HepG2 (cell line): ENCODE data around the gene NEURL4. TPM values are rescaled to one million over a fixed set of nuclear protein-coding genes. Genes with fewer than 3 reads are reported as not detected.
A peak's percentile ranks its signal among the peaks of the same experiment; 100 is the strongest.

ENCODE experiments used
- ATF6 ChIP-seq: sonication (generic); formaldehyde crosslinking; conservative IDR thresholded peaks from 2 replicates; pipeline ENCODE4 v1.4.0; 2020; ENCODE audit warnings: missing genetic modification reagents
- BRF2 ChIP-seq: sonication (generic); formaldehyde crosslinking; IDR thresholded peaks from 2 replicates; pipeline ENCODE4 v1.8.1; 2022; ENCODE audit warnings: mild to moderate bottlenecking, missing genetic modification reagents
- FOSL1 ChIP-seq: sonication (generic); formaldehyde crosslinking; IDR thresholded peaks from 2 replicates; pipeline ENCODE4 v1.9.0; 2021; ENCODE audit warnings: missing genetic modification reagents, borderline replicate concordance
- FOSL2 ChIP-seq: sonication (generic); formaldehyde crosslinking; IDR thresholded peaks from 2 replicates; pipeline ENCODE4 v1.4.0; 2020; ENCODE audit warnings: missing genetic modification reagents
- KDM4B ChIP-seq: sonication (generic); formaldehyde crosslinking; IDR thresholded peaks from 2 replicates; pipeline ENCODE4 v1.4.0; 2020; ENCODE audit warnings: missing genetic modification reagents
- MTA1 ChIP-seq: sonication (generic); formaldehyde crosslinking; IDR thresholded peaks from 2 replicates; pipeline ENCODE4 v1.4.0; 2020; ENCODE audit warnings: missing genetic modification reagents, mild to moderate bottlenecking, borderline replicate concordance
- NCOA2 ChIP-seq: sonication (generic); formaldehyde crosslinking; IDR thresholded peaks from 2 replicates; pipeline ENCODE4 v1.8.0; 2022; ENCODE audit warnings: inconsistent platforms
- NFKBIZ ChIP-seq: IDR thresholded peaks from 2 replicates; pipeline ENCODE4 v1.6.1; 2018; ENCODE audit warnings: missing genetic modification reagents, missing compliant biosample characterization
- NFRKB ChIP-seq: fragments of 450-650 bp; IDR thresholded peaks from 2 replicates; pipeline ENCODE4 v1.6.1; 2017
- REXO4 ChIP-seq: sonication (generic); formaldehyde crosslinking; IDR thresholded peaks from 2 replicates; pipeline ENCODE4 v1.8.0; 2022; ENCODE audit warnings: missing genetic modification reagents, mild to moderate bottlenecking, borderline replicate concordance
- SMARCC2 ChIP-seq: fragments of 450-650 bp; IDR thresholded peaks from 2 replicates; pipeline ENCODE4 v1.6.1; 2017; ENCODE audit warnings: antibody characterized with exemption, mild to moderate bottlenecking
- TP53 ChIP-seq: sonication (generic); formaldehyde crosslinking; conservative IDR thresholded peaks from 2 replicates; pipeline ENCODE4 v1.4.0; 2020; ENCODE audit warnings: missing genetic modification reagents
- WIZ ChIP-seq: sonication (generic); formaldehyde crosslinking; IDR thresholded peaks from 2 replicates; pipeline ENCODE4 v1.5.1; 2020; ENCODE audit warnings: mild to moderate bottlenecking, missing genetic modification reagents
- ZBTB10 ChIP-seq: sonication (generic); formaldehyde crosslinking; IDR thresholded peaks from 2 replicates; pipeline ENCODE4 v1.4.0; 2020; ENCODE audit warnings: missing genetic modification reagents, borderline replicate concordance
- ZBTB38 ChIP-seq: sonication (generic); formaldehyde crosslinking; IDR thresholded peaks from 2 replicates; pipeline ENCODE4 v1.5.1; 2020; ENCODE audit warnings: mild to moderate bottlenecking, missing genetic modification reagents
- ZC3H4 ChIP-seq: sonication (generic); formaldehyde crosslinking; IDR thresholded peaks from 2 replicates; pipeline ENCODE4 v1.4.0; 2020; ENCODE audit warnings: missing genetic modification reagents, borderline replicate concordance
- ZNF234 ChIP-seq: sonication (generic); formaldehyde crosslinking; conservative IDR thresholded peaks from 2 replicates; pipeline ENCODE4 v1.5.1; 2020; ENCODE audit warnings: mild to moderate bottlenecking, missing genetic modification reagents
- ZNF30 ChIP-seq: sonication (generic); formaldehyde crosslinking; IDR thresholded peaks from 2 replicates; pipeline ENCODE4 v1.5.0; 2020; ENCODE audit warnings: mild to moderate bottlenecking, missing genetic modification reagents
- ZNF460 ChIP-seq: sonication (generic); formaldehyde crosslinking; IDR thresholded peaks from 2 replicates; pipeline ENCODE4 v1.5.1; 2020; ENCODE audit warnings: missing genetic modification reagents, mild to moderate bottlenecking, borderline replicate concordance
- ZNF672 ChIP-seq: sonication (generic); formaldehyde crosslinking; IDR thresholded peaks from 2 replicates; pipeline ENCODE4 v1.8.1; 2022; ENCODE audit warnings: missing genetic modification reagents
- ZNF788 ChIP-seq: sonication (generic); formaldehyde crosslinking; IDR thresholded peaks from 2 replicates; pipeline ENCODE4 v1.5.0; 2020; ENCODE audit warnings: mild to moderate bottlenecking, missing genetic modification reagents, borderline replicate concordance
- polyA plus RNA-seq, 8 experiments: library from polyadenylated mRNA; depleted of rRNA in 3 of 8; stranded (reverse) in 7 of 8; unstranded in 1 of 8; fragments of >200 nt; fragmentation: Illumina TruSeq in 4 of 8; extraction: Trizol in 4 of 8; gene quantifications; 2 replicates each; pipeline versions ENCODE4 v1.2.1 to v1.2.3, GENCODE V29; 2011 to 2016; ENCODE audit warnings: low read depth in 4 of 8, missing spikeins in 1 of 8, mixed read lengths in 1 of 8; ENCODE audit not compliant: insufficient read depth in 1 of 8
- total RNA-seq, 5 experiments: library from RNA; depleted of rRNA; stranded (reverse); fragments of >200 nt; fragmentation: Illumina TruSeq; extraction: Trizol; gene quantifications; 2 replicates each; pipeline ENCODE4 v1.2.3, GENCODE V29; 2016; ENCODE audit warnings: low read depth in 1 of 5

The NEURL4 gene
- total and polyA plus RNA-seq, 2 of the 13 experiments (the other 11 are each of a cell fraction or from before 2014, with no cell fraction given) = 14.8 to 15.7 TPM

GRCh38 chr17:7351665-7352502 is 22.7 kb upstream of the NEURL4 start, which contains the start of gene KCTD11 (continued):
- TF ChIP-seq BRF2 (CRISPR knock-in tag) (no peak), MTA1 (CRISPR knock-in tag) (no peak), REXO4 (CRISPR knock-in tag) (no peak), WIZ (CRISPR knock-in tag) (no peak), ZNF788 (CRISPR knock-in tag) (peak; percentile 81; the same call in 1 of the 2 replicates), ZC3H4 (CRISPR knock-in tag) (no peak), ZNF234 (CRISPR knock-in tag) (no peak), ZNF672 (no peak), FOSL1 (CRISPR knock-in tag) (no peak), FOSL2 (peak; percentile 77), ATF6 (no peak), ZNF460 (CRISPR knock-in tag) (no peak), ZBTB10 (CRISPR knock-in tag) (peak; percentile 26; the same call in 1 of the 2 replicates), TP53 (CRISPR knock-in tag) (no peak), KDM4B (CRISPR knock-in tag) (no peak), ZBTB38 (CRISPR knock-in tag) (no peak; the same call in 1 of the 2 replicates), ZNF30 (CRISPR knock-in tag) (no peak; the same call in 1 of the 2 replicates), SMARCC2 (no peak), NCOA2 (peak; percentile 20; the same call in 1 of the 2 replicates), NFRKB (no peak), NFKBIZ (CRISPR knock-in tag) (no peak)
